T47D (cell line): ENCODE data around the gene LAMB2.

Source experiments
- DNase-seq, 2 experiments: peaks; one replicate each; pipeline versions ENCODE4 v3.0.0 to v3.0.0-alpha.2; 2011 to 2012; ENCODE audit warnings: low read depth in 1 of 2, low spot score in 1 of 2
- JUND ChIP-seq: IDR thresholded peaks from 2 replicates; pipeline ENCODE4 v1.6.1; 2012; ENCODE audit warnings: low read depth
- in situ Hi-C: cut with HindIII; loops from 2 replicates; pipeline ENCODE4 v1.10.0; 2016; ENCODE audit warnings: low sequenced_read_pairs, low pct_unique_long_range_greater_than_20kb

LAMB2 gene

DNA sequence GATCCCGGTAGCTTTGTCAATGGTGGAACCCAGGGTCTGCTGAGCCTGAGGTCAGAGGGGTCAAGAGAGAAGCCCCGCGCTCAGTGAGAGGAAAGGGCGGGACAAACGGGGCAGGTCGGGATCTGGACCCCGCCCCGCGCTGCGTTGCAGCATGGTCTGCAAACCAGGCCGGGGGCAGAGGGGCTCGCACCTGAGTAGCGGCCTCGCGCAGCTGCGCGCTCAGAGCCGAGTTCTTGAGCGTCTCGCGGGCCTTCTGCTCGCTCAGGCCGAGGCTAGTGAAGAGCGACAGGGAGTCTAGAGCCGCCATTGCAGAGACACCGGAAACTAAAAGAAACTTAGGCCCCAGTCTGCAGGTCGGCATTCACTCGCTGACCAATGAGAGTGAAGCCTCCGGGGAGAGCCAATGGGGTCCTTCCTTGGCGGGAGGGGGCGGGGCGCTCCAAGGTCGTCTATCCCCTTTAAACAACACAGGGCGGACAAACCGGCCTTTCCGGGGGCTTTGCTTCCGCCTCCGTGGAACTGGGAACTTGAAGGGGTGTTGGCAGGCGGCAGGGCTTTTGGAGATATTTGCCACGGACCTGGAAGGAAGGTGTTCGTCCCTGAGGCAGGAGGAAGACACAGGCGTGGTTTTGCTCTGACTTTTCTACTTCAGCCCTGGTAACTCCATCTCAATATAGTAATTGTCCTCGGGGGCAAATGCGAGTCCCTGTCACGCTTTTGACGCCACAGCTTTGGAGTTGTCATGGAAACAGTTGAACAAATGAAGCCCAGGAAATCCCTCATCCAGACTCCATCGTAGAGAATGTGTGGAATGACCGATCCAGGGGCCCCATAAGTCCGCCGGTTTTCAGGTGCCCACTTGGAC, 28.2 kb downstream of the LAMB2 start, which contains the start of gene QARS1:
TSS of gene QARS1 (minus strand) at position 331 of the 865 bp plus-strand sequence. CDS start at position 307, 24 bp downstream.
- peak; percentile 92 to 96 for DNase-seq
- no peak; the same call in 1 of the 2 replicates for TF ChIP-seq JUND
- in situ Hi-C loops: no loop called here

DNA sequence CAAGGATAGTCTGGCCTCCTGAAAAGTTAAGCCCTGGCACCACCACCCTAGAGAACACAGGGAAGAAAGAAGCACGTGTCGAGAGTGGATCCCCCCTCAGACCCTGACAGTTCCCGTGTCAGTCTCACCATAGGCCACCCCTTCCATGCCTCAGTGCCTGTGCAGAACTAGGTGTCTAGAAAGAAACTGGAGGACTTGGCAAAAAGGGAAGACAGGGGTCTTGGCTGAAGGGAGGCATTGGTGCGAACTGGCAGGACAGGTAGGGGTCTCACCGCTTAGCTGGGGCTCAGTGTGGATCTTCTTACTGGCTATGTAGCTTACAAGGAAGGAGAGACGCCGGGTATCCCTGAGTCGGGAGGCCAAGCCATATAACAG, 28.8 kb downstream of the LAMB2 start:
- in situ Hi-C loops: no loop called here
- DNase-seq: no peak
- TF ChIP-seq JUND: no peak

DNA sequence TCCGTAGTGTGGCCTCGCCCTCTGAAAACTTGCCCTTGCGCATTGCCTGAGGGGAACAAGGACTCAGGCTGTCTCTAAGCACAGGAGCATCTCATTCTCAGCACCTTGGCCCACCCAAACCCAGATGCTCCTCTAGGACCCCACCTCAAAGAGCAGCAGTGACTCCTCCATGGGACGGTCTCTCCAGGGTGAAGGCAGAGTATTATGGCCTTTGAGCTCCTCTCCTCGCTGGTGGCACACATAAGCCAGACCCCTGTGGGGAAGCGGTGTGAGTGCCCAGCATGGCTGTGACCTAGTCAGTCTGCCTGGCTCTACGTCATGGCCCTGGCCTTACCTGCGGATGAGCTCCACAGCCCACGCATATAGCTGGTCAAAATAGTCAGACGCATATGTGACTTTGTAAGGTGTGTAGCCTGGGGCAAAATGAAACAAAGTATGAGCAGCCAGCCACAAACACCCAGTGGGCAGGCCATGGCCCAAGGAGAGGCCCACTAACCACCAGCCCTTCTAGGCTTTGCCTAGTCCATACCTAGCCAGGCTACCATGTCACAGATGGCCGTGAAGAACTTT, 32.7 kb downstream of the LAMB2 start:
- no peak for TF ChIP-seq JUND
- no peak for DNase-seq
- in situ Hi-C loops: no loop called here

DNA sequence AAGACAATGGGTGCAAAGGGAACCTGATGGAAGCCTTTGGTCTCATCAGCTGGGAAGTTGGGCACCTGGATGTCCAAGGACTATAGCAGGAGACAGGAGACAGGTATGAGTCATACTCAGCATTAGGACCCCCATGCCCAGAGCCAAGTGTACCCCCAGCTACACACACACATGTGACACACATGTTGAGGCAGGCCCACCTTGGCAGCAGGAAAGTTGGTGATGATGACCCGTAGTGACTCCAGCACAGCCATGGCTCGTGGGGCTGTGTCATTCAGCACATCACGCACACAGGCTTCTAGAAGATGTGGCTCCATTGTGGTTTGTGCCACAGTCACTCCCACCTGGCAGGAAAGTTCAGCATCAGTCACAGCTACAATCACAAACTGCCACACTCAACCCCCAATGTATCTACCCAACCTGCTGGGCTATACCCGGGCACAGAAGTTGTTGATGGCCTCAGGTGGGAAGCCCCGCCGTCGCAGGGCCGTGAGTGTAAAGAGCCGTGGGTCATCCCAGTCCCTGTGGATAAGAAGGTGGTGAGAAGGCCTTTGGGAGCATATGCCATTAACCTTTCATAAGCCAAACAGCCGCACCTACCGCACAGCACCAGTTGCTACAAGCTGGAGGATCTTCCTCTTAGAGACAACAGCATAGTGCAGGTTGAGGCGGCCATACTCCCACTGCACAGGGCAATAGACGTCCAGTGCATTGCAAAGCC, 33.8 kb downstream of the LAMB2 start:
- TF ChIP-seq JUND: no peak

DNA sequence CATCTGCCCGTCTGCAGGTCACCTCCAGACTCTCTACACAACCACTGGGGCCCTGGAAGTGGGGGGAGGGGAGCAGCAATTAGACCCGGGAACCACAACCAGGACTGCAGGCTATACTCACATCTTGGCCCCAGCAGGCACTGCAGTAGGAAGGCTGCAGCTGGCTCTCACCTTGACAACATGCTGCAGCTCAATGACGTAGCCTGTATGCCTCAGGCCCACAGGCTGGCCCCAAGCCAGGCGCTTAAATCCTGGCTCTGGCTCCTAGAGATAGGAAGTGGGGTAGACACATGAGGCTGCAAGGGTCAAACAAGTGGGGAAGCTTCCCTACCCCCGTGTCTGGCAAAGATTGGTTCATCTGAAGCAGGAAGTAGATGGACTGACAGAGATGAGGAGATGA, 34.4 kb downstream of the LAMB2 start:
- TF ChIP-seq JUND: no peak
- DNase-seq: no peak
- in situ Hi-C loops: no loop called here

More for the DNA sequence above, 33.8 kb downstream of the LAMB2 start:
- DNase-seq: no peak
- in situ Hi-C loops: no loop called here

DNA sequence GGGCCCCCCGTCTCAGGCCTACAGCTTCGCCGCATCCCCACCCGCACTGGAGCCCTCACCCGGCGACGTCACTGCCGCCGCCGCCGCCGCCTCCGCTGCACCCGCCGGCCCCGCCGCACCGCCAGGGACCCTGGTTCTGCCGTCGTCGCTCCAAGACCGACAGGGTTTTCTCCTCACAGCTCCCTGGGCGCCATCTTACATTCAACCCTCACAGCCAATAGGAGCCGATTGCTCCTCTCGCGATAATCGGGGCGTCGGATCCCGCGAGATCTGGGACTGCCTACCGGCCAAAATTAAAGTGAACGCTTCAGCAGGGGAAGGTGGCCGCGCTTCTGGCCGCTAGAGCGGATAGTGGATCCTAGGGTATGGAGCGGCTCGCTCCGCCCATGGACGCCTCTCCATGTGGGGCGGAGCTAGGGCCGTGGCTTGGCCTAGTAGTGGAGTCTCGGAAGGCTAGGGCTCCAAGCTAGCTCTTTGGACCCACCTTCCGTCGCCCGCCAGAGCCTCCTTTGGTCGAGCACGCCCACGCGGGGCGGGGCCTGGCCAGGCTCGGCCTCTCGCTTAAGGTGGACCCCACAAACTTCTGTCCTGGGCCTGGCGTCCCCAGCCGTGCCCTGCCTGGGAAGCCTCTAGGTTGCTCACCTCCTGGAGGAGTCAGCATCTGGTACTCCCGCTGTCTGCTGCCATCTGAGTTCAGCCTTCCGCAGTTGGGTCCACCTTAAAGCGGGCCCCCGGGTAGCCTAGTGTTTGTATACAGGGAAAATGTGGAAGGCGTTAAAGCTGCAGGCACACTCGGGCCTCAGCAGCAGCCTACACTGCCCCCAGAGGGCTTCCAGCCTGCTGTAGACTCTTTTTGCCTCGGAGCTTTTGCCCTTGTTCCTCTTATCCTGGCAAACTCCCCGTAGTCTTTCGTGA, 38.7 kb downstream of the LAMB2 start, which contains the start of gene QRICH1:
TSS of gene QRICH1 (minus strand) at position 219 of the 915 bp plus-strand sequence. CDS start 17,054 bp downstream, outside the sequence.
- peak; percentile 64 to 98 for DNase-seq
- no peak for TF ChIP-seq JUND
- in situ Hi-C loops: no loop called here

DNA sequence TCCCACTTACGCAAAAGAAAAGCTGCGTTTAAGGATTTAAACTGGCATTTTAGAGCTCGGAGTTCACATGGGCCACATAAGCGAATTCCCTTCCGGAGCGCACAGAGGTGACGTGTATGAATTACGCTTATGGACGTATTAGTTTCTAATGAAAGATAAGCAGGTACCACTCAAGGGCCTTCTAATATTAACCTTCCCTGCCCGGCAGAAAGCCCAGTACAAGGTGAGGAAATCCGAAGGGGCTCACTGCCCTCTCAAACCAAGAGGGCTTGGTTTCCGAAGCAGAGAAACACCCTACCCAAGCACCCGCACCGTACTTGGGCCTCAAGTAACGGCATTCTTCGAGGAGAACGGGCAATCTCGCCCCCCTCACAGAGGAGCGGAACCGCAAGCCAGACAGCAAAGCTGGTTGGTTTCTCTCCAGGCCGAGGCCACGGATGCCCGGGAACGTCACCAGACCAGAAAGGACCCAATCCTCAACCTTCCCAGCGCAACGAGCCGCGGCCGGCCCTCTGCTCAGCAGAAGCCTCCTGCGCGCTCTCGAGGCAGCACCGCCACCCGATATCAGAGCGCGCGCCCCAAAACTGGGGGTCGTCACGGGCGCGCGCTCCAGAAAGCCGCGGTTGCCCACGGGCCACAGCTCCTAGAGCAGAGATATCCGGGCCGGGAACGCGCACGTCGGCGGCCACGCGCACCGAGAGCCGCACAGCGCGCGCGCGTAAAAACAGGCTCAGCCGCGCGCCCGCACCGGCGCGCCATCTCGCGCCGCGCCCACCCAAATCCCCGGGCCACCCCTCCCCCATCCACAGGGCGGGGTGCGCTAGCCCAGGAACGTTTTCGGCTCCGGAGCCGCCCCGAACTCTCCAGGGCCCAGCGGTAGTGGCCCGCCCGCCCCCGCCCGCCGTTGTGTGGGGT, 39.7 kb downstream of the LAMB2 start:
- in situ Hi-C loops: no loop called here
- peak in 1 of 2 experiments; percentile 76 for DNase-seq
- TF ChIP-seq JUND: no peak

DNA sequence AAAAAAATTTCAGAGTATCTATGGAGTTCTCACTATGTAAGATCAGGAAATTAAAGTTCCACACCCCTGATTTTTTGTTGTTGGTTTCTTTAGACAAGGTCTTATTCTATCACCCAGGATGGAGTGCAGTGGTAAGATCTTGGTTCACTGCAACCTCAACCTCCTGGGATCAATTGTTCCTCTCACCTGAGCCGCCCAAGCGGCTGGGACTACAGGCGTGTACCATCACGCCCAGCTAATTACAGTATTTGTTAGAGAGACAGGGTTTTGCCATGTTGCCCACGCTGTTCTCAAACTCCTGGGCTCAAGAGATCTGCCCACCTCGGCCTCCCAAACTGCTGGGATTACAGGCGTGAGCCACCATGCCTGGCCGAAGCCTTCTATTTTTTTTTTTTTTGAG, 51.4 kb downstream of the LAMB2 start:
- DNase-seq: no peak
- no peak for TF ChIP-seq JUND

DNA sequence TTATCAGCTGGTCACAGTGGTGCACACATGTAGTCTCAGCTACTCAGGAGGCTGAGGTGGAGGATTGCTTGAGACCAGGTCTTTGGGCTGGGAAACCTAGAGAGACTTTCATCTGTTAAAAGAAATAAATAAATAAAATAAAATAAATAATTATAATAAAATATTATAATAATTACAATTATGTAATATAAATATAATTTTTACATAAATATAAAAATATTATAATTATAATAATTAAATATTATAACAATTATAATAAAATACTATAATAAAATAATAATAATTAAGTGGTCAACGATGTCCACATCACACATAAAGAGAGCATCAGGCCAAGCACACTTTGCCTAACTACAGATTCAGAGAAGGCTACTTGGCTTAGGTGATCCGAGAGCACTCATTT, 53.6 kb downstream of the LAMB2 start:
- in situ Hi-C loops: no loop called here
- no peak for TF ChIP-seq JUND

More for the DNA sequence above, 51.4 kb downstream of the LAMB2 start:
- in situ Hi-C loops: no loop called here

DNA sequence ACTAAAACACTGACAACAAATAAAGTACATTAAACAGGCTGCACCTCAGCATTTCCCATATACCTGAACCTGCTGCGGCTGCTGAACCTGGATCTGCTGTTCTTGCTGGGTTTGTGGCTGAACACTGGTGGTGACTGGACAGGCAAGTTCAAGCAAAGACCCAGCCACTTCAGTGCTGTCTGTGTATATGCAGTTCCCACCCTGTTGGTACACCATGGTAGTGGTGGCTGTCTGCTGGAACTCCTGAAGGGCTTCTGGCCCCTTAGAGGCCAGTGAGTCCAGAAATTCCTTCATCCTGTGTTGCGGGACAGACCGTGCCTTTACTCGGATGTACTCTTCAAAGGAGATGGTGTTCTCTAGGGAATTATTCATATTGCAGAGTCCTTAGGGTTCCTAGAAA, 56.2 kb downstream of the LAMB2 start:
- in situ Hi-C loops: no loop called here
- TF ChIP-seq JUND: no peak
- DNase-seq: no peak

More for the DNA sequence above, 53.6 kb downstream of the LAMB2 start:
- DNase-seq: no peak

DNA sequence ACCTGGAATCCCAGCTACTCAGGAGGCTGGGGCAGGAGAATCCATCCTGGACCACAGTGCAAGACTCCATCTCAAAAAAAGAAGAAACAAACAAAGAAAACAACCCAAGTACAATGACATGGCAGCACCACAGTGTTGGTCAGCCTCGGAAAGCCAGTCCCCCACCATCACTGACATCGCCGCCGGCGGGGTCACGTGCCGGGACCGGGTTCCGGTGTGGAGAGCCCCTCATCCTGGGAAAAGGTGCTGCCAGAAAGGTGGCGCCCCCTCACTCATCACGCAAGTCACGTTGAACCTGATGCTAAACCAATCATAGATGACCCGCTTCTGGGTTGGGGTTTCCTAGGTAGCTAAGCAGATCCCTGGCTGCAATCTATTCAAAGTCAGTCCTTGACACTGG, 56.7 kb downstream of the LAMB2 start:
- no peak for TF ChIP-seq JUND
- in situ Hi-C loops: no loop called here
- DNase-seq: no peak
